ENCODE measurements around the gene HSPA8.
A peak's percentile ranks its signal among the peaks of the same experiment; 100 is the strongest.
"Not testable (repeated sequence)": the region's sequence is repeated elsewhere in the genome, so short reads cannot be mapped to it uniquely, and the experiment has no call there.

HSPA8 gene

GRCh38 chr11:123061403-123062157 lies at the start of gene HSPA8:
Gene HSPA8 (minus strand): TSS chr11:123062136. CDS start chr11:123061324, 812 bp downstream.
- no peak for DNase-seq

- peak; percentile 61 for DNase-seq
Observed at GRCh38 chr11:123111465-123111864, 49.5 kb upstream of the HSPA8 start.

- no peak for DNase-seq
Observed at GRCh38 chr11:123110397-123110796, 48.5 kb upstream of the HSPA8 start.

- no peak for DNase-seq
Observed at GRCh38 chr11:123107945-123108495, 46.1 kb upstream of the HSPA8 start.

- DNase-seq: no peak
Observed at GRCh38 chr11:123104697-123105096, 42.8 kb upstream of the HSPA8 start.

- DNase-seq: peak; percentile 17
Observed at GRCh38 chr11:123103326-123103980, 41.5 kb upstream of the HSPA8 start.

- DNase-seq: no peak
Observed at GRCh38 chr11:123100379-123101085, 38.6 kb upstream of the HSPA8 start.

- no peak for DNase-seq
Observed at GRCh38 chr11:123098990-123099389, 37.1 kb upstream of the HSPA8 start.

- DNase-seq: no peak
Observed at GRCh38 chr11:123093739-123094138, 31.8 kb upstream of the HSPA8 start.

GRCh38 chr11:123091506-123091905 lies 29.6 kb upstream of the HSPA8 start:
- no peak for DNase-seq

GRCh38 chr11:123090168-123090567 lies 28.2 kb upstream of the HSPA8 start:
- not testable (repeated sequence) for DNase-seq

- not testable (repeated sequence) for DNase-seq
Observed at GRCh38 chr11:123088896-123089295, 27.0 kb upstream of the HSPA8 start.

GRCh38 chr11:123087657-123088056 lies 25.7 kb upstream of the HSPA8 start:
- DNase-seq: not testable (repeated sequence)

GRCh38 chr11:123086305-123086704 lies 24.4 kb upstream of the HSPA8 start:
- DNase-seq: no peak

- DNase-seq: no peak
Observed at GRCh38 chr11:123085497-123085896, 23.6 kb upstream of the HSPA8 start.

- no peak for DNase-seq
Observed at GRCh38 chr11:123084454-123084853, 22.5 kb upstream of the HSPA8 start.

GRCh38 chr11:123083623-123084029 lies 21.7 kb upstream of the HSPA8 start:
- peak; percentile 51 for DNase-seq

GRCh38 chr11:123082977-123083376 lies 21.0 kb upstream of the HSPA8 start:
- no peak for DNase-seq

- DNase-seq: no peak
Observed at GRCh38 chr11:123080015-123080414, 18.1 kb upstream of the HSPA8 start.

GRCh38 chr11:123076484-123076883 lies 14.5 kb upstream of the HSPA8 start:
- DNase-seq: no peak

- no peak for DNase-seq
Observed at GRCh38 chr11:123073343-123074057, 11.6 kb upstream of the HSPA8 start.

GRCh38 chr11:123072762-123073161 lies 10.8 kb upstream of the HSPA8 start:
- no peak for DNase-seq

GRCh38 chr11:123072332-123072761 lies 10.4 kb upstream of the HSPA8 start:
- no peak for DNase-seq
